Hepatocyte (in vitro differentiated cells): ENCODE data around the gene R3HDML.

ENCODE experiments used
- CTCF ChIP-seq: fragments of 200-600 bp; sonication (generic); IDR thresholded peaks from 2 replicates; pipeline ENCODE4 v1.5.1; 2016; ENCODE audit warnings: antibody characterized with exemption, mild to moderate bottlenecking; ENCODE audit not compliant: poor library complexity
- EZH2 ChIP-seq: fragments of 200-600 bp; sonication (generic); IDR thresholded peaks from 2 replicates; pipeline ENCODE4 v1.6.1; 2016; ENCODE audit warnings: antibody characterized with exemption, mild to moderate bottlenecking, borderline replicate concordance
- EZH2phosphoT487 ChIP-seq: fragments of 200-600 bp; sonication (generic); IDR thresholded peaks from one replicate; pipeline ENCODE4 v1.6.1; 2018; ENCODE audit warnings: antibody characterized with exemption, mild to moderate bottlenecking, low read depth, moderate library complexity; ENCODE audit not compliant: unreplicated experiment, severe bottlenecking

DNA sequence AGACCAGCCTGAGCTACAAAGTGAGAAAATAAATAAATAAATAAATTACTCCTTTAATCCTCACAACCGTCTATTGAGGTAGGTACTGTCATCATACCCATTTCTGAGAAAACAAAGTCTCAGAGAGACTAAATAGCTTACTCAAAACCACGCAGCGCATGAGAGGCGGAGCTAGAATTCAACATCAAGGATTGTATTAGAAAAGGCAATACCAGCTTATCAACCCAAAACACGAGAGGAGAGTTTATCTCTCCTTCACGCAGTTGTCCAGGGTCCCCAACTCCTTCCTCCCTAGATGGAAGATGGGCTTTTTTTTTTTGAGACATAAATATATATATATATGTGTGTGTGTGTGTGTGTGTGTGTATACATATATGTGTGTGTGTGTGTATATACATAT lies 30.9 kb downstream of the R3HDML start:
- no peak for TF ChIP-seq CTCF
- TF ChIP-seq EZH2, result no peak
- no peak for TF ChIP-seq EZH2phosphoT487
